HFFc6 (cell line): Measurements from ENCODE around the gene C2orf69. TPM values are rescaled to one million over a fixed set of nuclear protein-coding genes. Genes with fewer than 3 reads are reported as not detected.

Source experiments
- DNase-seq: peaks from one replicate; pipeline ENCODE4 v3.0.0-alpha.2; 2018
- H3K27ac Mint-ChIP-seq: 2 replicates; pipeline ENCODE4 v1.8.0; 2020; ENCODE audit warnings: mild to moderate bottlenecking, mixed read lengths
- H3K27me3 Mint-ChIP-seq: 2 replicates; pipeline ENCODE4 v1.8.0; 2021; ENCODE audit warnings: mild to moderate bottlenecking, moderate library complexity, mixed read lengths; ENCODE audit not compliant: insufficient read depth
- H3K36me3 Mint-ChIP-seq: 2 replicates; pipeline ENCODE4 v1.8.0; 2021; ENCODE audit warnings: low read depth, mixed read lengths
- H3K4me1 Mint-ChIP-seq: 2 replicates; pipeline ENCODE4 v1.8.0; 2020; ENCODE audit warnings: low read depth, mixed read lengths
- H3K4me3 Mint-ChIP-seq: 2 replicates; pipeline ENCODE4 v1.8.0; 2020; ENCODE audit warnings: mild to moderate bottlenecking, moderate library complexity, mixed read lengths
- H3K9me3 Mint-ChIP-seq: 2 replicates; pipeline ENCODE4 v1.8.0; 2020; ENCODE audit warnings: mild to moderate bottlenecking, mixed read lengths
- long read RNA-seq: library from polyadenylated mRNA; unstranded; transcript quantifications from one replicate; pipeline ENCODE4 v2.0.0, GENCODE V29; 2019
- total RNA-seq, 6 experiments: library from RNA; stranded (reverse); fragmentation: NEBNext Ultra II Directional; extraction: Animal tissue kit (Norgen Biotek cat#: 25700); gene quantifications; 2 replicates in 1 of 6; 3 replicates in 5 of 6; pipeline ENCODE4 v1.2.3, GENCODE V29; 2021
- TF ChIP-seq, protein P1 (sequence below): fragments of 200-600 bp; sonication (generic); IDR thresholded peaks from 2 replicates; pipeline ENCODE4 v1.5.0; 2021; ENCODE audit warnings: antibody characterized with exemption, mild to moderate bottlenecking

C2orf69 gene, protein sequence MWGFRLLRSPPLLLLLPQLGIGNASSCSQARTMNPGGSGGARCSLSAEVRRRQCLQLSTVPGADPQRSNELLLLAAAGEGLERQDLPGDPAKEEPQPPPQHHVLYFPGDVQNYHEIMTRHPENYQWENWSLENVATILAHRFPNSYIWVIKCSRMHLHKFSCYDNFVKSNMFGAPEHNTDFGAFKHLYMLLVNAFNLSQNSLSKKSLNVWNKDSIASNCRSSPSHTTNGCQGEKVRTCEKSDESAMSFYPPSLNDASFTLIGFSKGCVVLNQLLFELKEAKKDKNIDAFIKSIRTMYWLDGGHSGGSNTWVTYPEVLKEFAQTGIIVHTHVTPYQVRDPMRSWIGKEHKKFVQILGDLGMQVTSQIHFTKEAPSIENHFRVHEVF
- 10 to 100 TPM; 11.8 to 15.2 (median 14.4) TPM for total RNA-seq
- long read RNA-seq, transcript C2orf69-201 (2 exons, 3,728 nt) = major isoform, 20 of 25 reads
- long read RNA-seq, partial matches to known transcripts = 0 of 25 reads
- long read RNA-seq, other reads (novel, unspliced or antisense) = 5 of 25 reads

DNA sequence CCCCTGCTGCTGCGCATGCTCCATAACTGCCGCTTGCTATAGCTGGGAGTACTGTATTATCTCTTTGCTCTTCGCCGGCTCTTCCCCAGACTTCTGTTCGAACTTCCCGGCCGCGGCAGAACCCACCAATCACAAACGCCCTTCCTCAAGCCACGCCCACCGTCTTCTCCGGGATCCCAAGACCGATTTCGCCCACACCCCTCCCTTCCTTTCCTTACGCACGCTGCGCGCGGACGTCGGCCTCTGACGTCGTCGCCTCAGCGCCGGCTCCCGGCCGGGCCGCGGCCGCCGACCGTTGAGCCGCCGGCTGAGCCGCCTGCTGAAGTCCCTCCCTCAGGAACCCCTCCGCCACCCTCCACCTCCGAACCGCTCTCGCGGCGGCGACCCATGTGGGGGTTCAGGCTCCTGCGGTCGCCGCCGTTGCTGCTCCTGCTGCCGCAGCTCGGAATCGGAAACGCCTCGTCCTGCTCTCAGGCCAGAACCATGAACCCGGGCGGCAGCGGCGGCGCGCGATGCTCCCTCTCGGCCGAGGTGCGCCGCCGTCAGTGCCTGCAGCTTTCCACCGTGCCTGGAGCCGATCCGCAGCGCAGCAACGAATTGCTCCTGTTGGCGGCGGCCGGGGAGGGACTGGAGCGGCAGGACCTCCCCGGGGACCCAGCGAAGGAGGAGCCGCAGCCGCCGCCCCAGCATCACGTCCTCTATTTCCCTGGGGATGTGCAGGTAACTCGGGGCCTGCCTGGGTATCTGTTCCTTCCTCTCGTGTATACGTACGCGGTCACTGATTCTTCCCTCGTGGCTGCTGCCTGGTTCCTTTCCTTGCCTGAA is at the start of gene C2orf69:
Gene C2orf69, plus strand, starts transcription at position 242 of the 825 bp plus-strand sequence. Its CDS starts 146 bp downstream, at position 388.
- Mint-ChIP-seq H3K4me3 (peak within 1 kb of the TSS; percentile 99), H3K36me3 (peaks cover 22% of the 10 kb centered on the region), H3K4me1 (peaks cover 30% of the 10 kb centered on the region), H3K9me3 (peaks cover 5% of the 10 kb centered on the region; the same call in 1 of the 2 replicates), H3K27ac (peak within 1 kb of the TSS; percentile 97), H3K27me3 (peaks cover 2% of the 10 kb centered on the region; the same call in 1 of the 2 replicates)
- TF ChIP-seq, protein P1, sequence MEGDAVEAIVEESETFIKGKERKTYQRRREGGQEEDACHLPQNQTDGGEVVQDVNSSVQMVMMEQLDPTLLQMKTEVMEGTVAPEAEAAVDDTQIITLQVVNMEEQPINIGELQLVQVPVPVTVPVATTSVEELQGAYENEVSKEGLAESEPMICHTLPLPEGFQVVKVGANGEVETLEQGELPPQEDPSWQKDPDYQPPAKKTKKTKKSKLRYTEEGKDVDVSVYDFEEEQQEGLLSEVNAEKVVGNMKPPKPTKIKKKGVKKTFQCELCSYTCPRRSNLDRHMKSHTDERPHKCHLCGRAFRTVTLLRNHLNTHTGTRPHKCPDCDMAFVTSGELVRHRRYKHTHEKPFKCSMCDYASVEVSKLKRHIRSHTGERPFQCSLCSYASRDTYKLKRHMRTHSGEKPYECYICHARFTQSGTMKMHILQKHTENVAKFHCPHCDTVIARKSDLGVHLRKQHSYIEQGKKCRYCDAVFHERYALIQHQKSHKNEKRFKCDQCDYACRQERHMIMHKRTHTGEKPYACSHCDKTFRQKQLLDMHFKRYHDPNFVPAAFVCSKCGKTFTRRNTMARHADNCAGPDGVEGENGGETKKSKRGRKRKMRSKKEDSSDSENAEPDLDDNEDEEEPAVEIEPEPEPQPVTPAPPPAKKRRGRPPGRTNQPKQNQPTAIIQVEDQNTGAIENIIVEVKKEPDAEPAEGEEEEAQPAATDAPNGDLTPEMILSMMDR = no peak
- DNase-seq = peak; percentile 96

DNA sequence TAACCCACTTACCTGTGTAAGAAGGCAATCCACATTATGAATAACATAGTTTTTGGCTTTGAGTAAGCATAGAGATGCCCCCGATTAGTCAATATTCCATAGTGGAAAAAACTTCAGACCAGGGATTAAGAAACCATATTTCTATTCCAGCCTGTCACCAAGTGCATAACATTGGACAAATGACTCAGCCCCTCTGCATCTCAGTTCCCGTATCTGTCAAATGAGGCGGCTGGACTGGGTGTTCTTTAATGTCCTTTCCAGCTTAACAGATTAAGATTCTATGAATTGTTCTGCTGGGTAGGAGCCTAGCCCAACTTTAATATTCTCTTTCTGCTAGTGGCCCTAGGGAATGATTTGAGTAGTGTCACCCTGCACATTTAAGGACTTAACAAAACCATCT is 48.3 kb upstream of the C2orf69 start:
- no peaks in the 10 kb centered on the region for H3K9me3 Mint-ChIP-seq

DNA sequence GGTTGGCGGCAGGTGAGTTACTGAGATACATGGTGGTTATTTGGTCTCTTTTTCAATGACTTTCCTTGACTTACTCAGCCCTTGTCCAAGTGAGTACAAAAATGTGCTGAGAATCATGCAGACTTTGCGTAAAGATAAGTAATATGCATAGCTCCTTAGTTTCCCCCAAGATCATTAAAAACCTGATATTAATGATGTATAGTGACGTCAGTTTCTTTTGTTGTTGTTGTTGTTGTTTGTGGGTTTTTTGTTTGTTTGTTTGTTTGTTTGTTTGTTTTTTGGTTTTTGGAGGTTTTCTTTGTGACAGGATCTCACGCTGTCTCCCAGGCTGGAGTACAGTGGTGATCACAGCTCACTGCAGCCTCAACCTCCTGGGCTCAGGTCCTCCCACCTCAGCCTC is 45.2 kb upstream of the C2orf69 start:
- Mint-ChIP-seq H3K27me3 (peaks cover 2% of the 10 kb centered on the region; the same call in 1 of the 2 replicates), H3K9me3 (no peaks in the 10 kb centered on the region), H3K4me1 (no peaks in the 10 kb centered on the region), H3K4me3 (no peak overlapping the region), H3K27ac (no peak overlapping the region), H3K36me3 (no peaks in the 10 kb centered on the region)
- no peak for DNase-seq
- TF ChIP-seq, protein P1 = no peak

More for the DNA sequence above, 48.3 kb upstream of the C2orf69 start:
- peaks cover 2% of the 10 kb centered on the region for H3K27me3 Mint-ChIP-seq
- TF ChIP-seq, protein P1 = no peak
- no peak for DNase-seq
- no peak overlapping the region for H3K4me3 Mint-ChIP-seq
- no peaks in the 10 kb centered on the region for H3K4me1 Mint-ChIP-seq
- H3K36me3 Mint-ChIP-seq = no peaks in the 10 kb centered on the region
- no peak overlapping the region for H3K27ac Mint-ChIP-seq

DNA sequence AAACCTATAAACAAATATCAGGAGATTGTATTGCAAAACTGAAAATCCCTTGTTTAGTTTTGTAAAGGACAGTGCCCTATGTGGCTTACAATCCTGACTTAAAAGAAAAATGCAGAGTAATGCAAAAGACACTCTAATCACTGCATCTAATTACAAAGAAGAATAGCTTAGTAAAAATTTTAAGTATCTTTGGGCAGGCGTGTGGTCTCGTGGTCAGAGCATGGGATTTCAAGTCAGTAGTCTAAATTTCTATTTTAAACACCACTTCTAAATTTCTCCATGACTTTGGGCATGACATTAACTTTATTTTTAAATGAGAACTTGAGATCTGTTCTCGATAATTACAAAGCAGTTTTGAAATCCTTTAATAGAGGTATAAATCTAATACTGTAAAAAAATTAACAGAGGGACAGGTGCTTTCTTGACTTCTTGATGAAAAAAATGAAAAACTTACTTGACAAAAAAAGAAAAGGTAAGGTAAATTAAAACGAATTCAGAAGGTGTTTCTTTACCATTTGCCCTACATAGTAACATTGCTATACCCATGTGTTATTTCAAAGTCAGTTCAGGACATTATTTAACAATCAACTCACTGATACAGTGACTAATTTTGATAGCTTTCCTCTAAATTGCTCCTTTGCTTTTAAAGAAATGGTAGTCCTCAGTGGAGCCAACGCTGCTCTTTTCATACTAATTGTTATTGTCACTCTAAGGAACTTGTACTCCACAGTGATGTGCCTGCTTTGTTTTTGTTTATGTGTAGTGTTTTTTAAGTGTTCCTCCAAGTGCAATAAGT is 42.5 kb upstream of the C2orf69 start:
- Mint-ChIP-seq H3K9me3 (no peaks in the 10 kb centered on the region), H3K27me3 (peaks cover 2% of the 10 kb centered on the region; the same call in 1 of the 2 replicates), H3K4me1 (no peaks in the 10 kb centered on the region), H3K4me3 (no peak overlapping the region), H3K36me3 (no peaks in the 10 kb centered on the region), H3K27ac (no peak overlapping the region)
- TF ChIP-seq, protein P1 = no peak
- DNase-seq = no peak

DNA sequence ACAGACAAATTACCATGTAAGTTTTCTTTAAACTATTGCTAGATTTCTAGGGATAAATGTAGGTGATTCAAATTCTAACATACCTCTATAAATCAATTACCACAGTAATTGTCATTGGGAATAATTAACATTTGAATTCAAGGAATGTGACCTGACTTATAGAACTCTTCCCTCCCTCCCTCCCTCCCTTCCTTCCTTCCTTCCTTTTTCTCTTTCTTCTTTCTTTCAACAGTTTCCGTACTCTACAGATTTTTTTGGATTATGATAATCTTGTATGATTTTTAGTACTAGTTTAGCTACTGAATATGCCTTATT is 41.9 kb upstream of the C2orf69 start:
- H3K4me1 Mint-ChIP-seq = no peaks in the 10 kb centered on the region
- peaks cover 5% of the 10 kb centered on the region for H3K9me3 Mint-ChIP-seq
- H3K4me3 Mint-ChIP-seq = no peak overlapping the region
- H3K36me3 Mint-ChIP-seq = 0 out of 2 replicates have a peak, but pooled peaks cover 4% of the 10 kb centered on the region
- TF ChIP-seq, protein P1 = no peak
- H3K27ac Mint-ChIP-seq = no peak overlapping the region
- peaks cover 2% of the 10 kb centered on the region; the same call in 1 of the 2 replicates for H3K27me3 Mint-ChIP-seq
- no peak for DNase-seq
